ENCODE results near the gene FAM114A1.

FAM114A1 gene

GRCh38 chr4:38823766-38824165 is 43.8 kb upstream of the FAM114A1 start:
- TF ChIP-seq CTCF (IDR thresholded peaks at IDR 0.05; ENCODE audit: low read length, missing control alignments): no peak
- DNase-seq (ENCODE audit: low read depth): no peak
- no peak overlapping the region for H3K4me3 ChIP-seq (replicated peaks; ENCODE audit: low read depth, low read length)

- TF ChIP-seq CTCF (IDR thresholded peaks at IDR 0.05; ENCODE audit: low read length, missing control alignments): no peak
- no peak overlapping the region for H3K4me3 ChIP-seq (replicated peaks; ENCODE audit: low read depth, low read length)
- no peak for DNase-seq (ENCODE audit: low read depth)
These were observed 38.4 kb upstream of the FAM114A1 start for GRCh38 chr4:38829237-38829636.

- peak; percentile 17 for DNase-seq (ENCODE audit: low read depth)
- no peak for TF ChIP-seq CTCF (IDR thresholded peaks at IDR 0.05; ENCODE audit: low read length, missing control alignments)
- no peak overlapping the region for H3K4me3 ChIP-seq (replicated peaks; ENCODE audit: low read depth, low read length)
These were observed 36.0 kb upstream of the FAM114A1 start for GRCh38 chr4:38831653-38832052.

- no peak for TF ChIP-seq CTCF (IDR thresholded peaks at IDR 0.05; ENCODE audit: low read length, missing control alignments)
- no peak overlapping the region for H3K4me3 ChIP-seq (replicated peaks; ENCODE audit: low read depth, low read length)
- DNase-seq (ENCODE audit: low read depth): no peak
These were observed 35.4 kb upstream of the FAM114A1 start for GRCh38 chr4:38832206-38832605.

GRCh38 chr4:38832624-38833528 is 34.7 kb upstream of the FAM114A1 start:
- no peak overlapping the region for H3K4me3 ChIP-seq (replicated peaks; ENCODE audit: low read depth, low read length)
- DNase-seq (ENCODE audit: low read depth): no peak
- peak; percentile 20 for TF ChIP-seq CTCF (IDR thresholded peaks at IDR 0.05; ENCODE audit: low read length, missing control alignments)

- TF ChIP-seq CTCF (IDR thresholded peaks at IDR 0.05; ENCODE audit: low read length, missing control alignments): no peak
- no peak for DNase-seq (ENCODE audit: low read depth)
These were observed 33.0 kb upstream of the FAM114A1 start for GRCh38 chr4:38834570-38834969.

GRCh38 chr4:38837334-38837733 is 30.3 kb upstream of the FAM114A1 start:
- TF ChIP-seq CTCF (IDR thresholded peaks at IDR 0.05; ENCODE audit: low read length, missing control alignments): no peak
- H3K4me3 ChIP-seq (replicated peaks; ENCODE audit: low read depth, low read length): no peak overlapping the region

More at GRCh38 chr4:38834570-38834969, 33.0 kb upstream of the FAM114A1 start:
- no peak overlapping the region for H3K4me3 ChIP-seq (replicated peaks; ENCODE audit: low read depth, low read length)

More at GRCh38 chr4:38837334-38837733, 30.3 kb upstream of the FAM114A1 start:
- no peak for DNase-seq (ENCODE audit: low read depth)

Measured in fibroblast of pulmonary artery (primary cell).